ENCODE measurements around the gene METTL15.

DNA sequence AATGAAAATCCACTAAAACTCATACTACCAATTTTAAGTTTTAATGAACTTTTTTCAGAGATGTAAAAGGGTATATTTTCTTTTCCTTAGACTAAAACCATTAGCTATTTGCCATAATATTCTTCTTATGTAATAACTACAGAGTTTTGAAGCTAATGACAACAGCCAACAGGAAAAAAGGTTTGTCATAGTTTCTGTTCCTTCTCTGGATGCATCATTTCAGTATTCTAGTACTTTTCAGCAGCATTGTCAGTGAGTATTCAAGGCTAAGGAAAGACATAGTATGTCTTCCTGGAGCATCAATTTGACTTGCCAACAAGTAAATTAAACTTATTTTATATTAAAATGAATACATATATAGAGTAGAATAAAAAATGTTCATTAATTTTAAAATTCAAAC lies 166.0 kb downstream of the METTL15 start:
- no peak for TF ChIP-seq CTCF (IDR thresholded peaks at IDR 0.05)
- no peak for TF ChIP-seq POLR2A (IDR thresholded peaks at IDR 0.05)

Data from heart left ventricle (tissue), 13 donors.